ENCODE data around the gene ATP11C.
"Not testable (repeated sequence)": the region's sequence is repeated elsewhere in the genome, so short reads cannot be mapped to it uniquely, and the experiment has no call there.

ATP11C gene

DNA sequence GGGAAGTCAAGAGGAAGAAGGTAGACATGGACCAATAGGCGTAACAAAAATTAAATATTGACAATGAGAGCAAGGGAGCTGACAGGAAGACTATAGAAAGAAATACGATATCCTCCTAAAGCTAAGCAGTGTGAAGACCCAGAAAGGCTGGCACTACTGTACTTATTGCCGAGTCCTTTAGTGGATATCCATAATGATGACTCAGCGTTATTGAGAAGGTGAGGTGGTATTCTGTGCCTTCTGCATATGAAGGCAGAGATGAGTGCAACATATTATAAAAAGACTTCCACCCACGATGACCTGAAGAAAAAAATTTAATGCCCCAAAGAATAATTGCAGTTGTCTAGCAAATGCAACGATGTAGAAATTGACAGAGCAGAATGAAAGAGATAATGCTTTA is 211.9 kb downstream of the ATP11C start:
- no peak for DNase-seq (ENCODE audit: low spot score)

- DNase-seq (ENCODE audit: low spot score) = no peak
Observed at GRCh38 chrX:139720136-139720535, 212.7 kb downstream of the ATP11C start.

DNA sequence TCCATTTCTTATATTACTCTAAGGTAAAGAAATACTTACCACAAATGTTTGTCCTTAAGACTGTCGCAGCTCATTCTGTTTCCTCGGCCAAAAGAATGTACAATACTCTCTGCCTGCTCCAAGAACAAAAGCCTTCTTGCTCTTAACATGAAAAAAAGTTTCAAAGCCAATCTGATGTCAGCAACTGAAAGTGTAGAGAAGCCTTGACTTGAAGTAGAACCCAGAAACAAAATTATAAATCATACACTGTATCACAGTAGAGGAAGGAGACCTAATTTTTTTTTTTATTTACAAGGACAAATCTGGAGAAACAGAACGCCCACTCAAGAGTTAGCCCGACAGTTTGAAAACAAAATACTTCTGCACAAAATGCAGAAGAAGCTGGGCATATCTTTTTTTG is 224.8 kb downstream of the ATP11C start, which contains the start of gene MCF2:
Gene MCF2 (minus strand): TSS at position 101 of the 400 bp plus-strand sequence. CDS start 56,423 bp downstream, outside the sequence.
- DNase-seq (ENCODE audit: low spot score) = no peak

DNA sequence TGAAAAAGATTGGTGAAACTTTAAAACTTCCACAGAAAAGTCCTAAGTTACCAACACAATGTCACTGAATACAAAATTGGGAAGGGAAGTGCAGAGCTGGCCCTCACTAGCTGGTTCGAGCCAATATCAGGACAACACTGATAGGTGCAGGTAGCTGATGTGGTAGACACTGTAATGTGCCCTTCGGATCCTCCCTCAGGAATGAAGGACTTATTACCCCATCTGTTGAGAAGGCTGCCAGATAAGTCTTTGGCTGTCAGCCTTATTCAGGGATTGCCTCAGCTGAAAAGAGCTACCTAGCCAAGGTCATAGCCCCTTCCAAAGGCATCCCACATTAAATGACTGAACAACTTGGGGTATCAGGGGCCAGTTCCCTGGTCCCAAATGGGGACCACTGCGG is 230.2 kb downstream of the ATP11C start:
- DNase-seq (ENCODE audit: low spot score) = no peak

- DNase-seq (ENCODE audit: low spot score) = no peak
Observed at GRCh38 chrX:139692908-139693307, 239.9 kb downstream of the ATP11C start.

GRCh38 chrX:139692506-139692849 is 240.4 kb downstream of the ATP11C start:
- DNase-seq (ENCODE audit: low spot score) = no peak

DNA sequence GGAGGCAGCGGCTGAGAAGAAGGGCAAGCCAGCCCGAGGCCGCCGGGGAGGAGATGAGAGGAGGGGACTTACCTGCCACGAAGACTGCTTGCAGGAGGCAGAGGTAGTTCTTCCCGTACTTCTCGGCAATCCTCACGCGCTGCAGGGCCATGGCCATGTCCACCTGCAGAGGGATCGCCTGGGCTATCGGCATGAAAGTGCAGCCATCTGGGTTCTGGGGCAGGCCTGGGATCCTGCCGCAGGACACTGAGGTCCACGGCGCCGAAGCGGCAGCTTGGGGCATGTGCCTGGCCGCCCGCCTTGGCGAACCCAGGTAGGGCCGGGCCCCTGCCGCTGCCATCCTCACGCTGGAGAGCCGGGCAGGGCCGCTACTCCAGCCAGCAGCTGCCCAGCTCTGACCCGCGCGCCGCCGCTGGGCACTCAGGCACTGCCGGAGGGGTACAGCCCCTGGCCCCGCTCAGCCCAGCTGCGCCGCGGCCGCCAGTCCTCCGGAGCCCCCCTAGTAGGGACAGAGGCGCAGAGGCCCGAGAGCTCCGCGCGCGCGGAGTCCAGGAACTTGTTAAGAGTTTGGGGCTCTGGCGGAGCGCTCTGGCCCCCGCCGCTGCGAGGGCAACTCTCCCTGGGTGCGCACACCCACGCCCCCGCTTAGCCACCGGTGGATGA is 240.9 kb downstream of the ATP11C start:
- no peak for DNase-seq (ENCODE audit: low spot score)

- DNase-seq (ENCODE audit: low spot score) = no peak
Observed at GRCh38 chrX:139691493-139691842, 241.4 kb downstream of the ATP11C start.

- DNase-seq (ENCODE audit: low spot score) = not testable (repeated sequence)
Observed at GRCh38 chrX:139685175-139685574, 247.7 kb downstream of the ATP11C start.

DNA sequence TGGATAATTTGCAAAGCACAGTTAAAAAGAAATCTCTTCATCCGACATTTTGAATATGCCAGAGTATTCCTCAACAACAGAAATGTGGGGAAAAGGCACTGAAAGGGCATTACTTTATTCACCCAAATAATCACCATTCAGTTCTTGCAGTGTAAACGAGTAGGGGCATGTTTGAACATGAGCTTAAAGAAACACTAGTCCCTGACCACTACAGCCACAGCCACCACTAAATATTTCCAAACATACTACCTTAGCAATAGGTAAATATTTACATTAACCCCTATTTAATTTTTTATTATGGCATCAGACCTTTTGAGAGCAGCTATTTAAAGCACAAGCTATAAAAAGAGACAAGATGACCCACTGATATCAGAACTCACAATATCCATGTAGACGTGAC is 252.5 kb downstream of the ATP11C start:
- no peak for DNase-seq (ENCODE audit: low spot score)
